H1 (cell line): ENCODE data around the gene GFOD1. TPM values are rescaled to one million over a fixed set of nuclear protein-coding genes. Genes with fewer than 3 reads are reported as not detected.

Experiments used
- ASH2L ChIP-seq: fragments of 200-600, 300-600 bp; sonication (generic); IDR thresholded peaks from one replicate; pipeline ENCODE4 v1.7.1; 2017; ENCODE audit warnings: low read length
- HDAC6 ChIP-seq: IDR thresholded peaks from one replicate; pipeline ENCODE4 v1.7.1; 2012; ENCODE audit warnings: low read depth, mild to moderate bottlenecking, inconsistent platforms, low read length, moderate library complexity
- MAFK ChIP-seq: IDR thresholded peaks from 2 replicates; pipeline ENCODE4 v1.6.1; 2012; ENCODE audit warnings: low read depth, mild to moderate bottlenecking, improper control_type of control experiment, low read length
- NRF1 ChIP-seq: IDR thresholded peaks from 2 replicates; pipeline ENCODE4 v1.6.1; 2011; ENCODE audit warnings: mild to moderate bottlenecking, low read depth, low read length, improper control_type of control experiment
- polyA plus RNA-seq, 7 experiments: library from polyadenylated mRNA; depleted of rRNA in 3 of 7; stranded (reverse) in 5 of 7; unstranded in 2 of 7; fragments of >200 nt in 5 of 7; fragments of 200-250 nt in 2 of 7; gene quantifications; 1 replicate in 5 of 7; 2 replicates in 1 of 7; 4 replicates in 1 of 7; pipeline versions ENCODE4 v1.2.1 to v1.2.3, GENCODE V29; 2011 to 2013; ENCODE audit warnings: missing spikeins in 2 of 7, mixed read lengths in 2 of 7
- total RNA-seq: library from RNA; stranded (reverse); fragmentation: NEBNext Ultra II Directional; extraction: Animal tissue kit (Norgen Biotek cat#: 25700); gene quantifications from 2 replicates; pipeline ENCODE4 v1.2.1, GENCODE V29; 2021

GFOD1 gene
- total and polyA plus RNA-seq, 2 of the 8 experiments (the other 6 are each of a cell fraction or from before 2014, with no cell fraction given), result 2.5 to 8.8 TPM

GRCh38 chr6:13504611-13505344, 17.4 kb upstream of the GFOD1 start (continued):
- TF ChIP-seq MAFK (no peak), HDAC6 (no peak), ASH2L (no peak), NRF1 (no peak)
